ENCODE data around the gene TNFRSF4. TPM values are rescaled to one million over a fixed set of nuclear protein-coding genes. Genes with fewer than 3 reads are reported as not detected.
A peak's percentile ranks its signal among the peaks of the same experiment; 100 is the strongest.

The TNFRSF4 gene
- total RNA-seq, 1 donor from 2014 or later = 0.19 TPM

DNA sequence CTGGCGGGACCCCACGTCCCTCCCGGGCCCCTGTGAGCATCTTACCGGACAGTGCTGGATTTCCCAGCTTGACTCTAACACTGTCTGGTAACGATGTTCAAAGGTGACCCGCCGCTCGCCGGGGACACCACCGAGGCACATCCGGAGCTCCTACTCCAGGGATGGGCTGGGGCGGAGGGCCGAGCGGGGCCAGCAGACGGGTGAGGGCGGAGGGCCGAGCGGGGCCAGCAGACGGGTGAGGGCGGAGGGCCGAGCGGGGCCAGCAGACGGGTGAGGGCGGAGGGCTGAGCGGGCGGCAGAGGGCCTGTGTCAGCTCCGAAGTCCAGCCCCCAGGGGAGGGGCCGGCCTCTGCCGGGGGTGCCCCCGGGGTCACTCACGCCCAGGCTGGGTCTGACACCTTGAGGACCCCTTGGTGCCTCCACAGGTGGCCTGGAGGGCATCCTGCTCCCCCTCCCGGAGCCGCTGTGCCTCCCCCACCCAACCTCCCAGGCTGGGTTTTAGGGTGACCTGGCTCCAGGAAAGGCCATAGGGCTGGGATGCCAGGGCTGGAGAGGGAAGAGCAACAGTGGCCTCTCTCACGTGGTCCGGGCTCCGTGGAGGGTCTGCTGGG is 46.0 kb downstream of the TNFRSF4 start:
- DNase-seq (ENCODE audit: extremely low spot score, unreplicated experiment) = no peak

GRCh38 chr1:1167398-1167821 is 46.5 kb downstream of the TNFRSF4 start:
- H3K9me3 Mint-ChIP-seq (ENCODE audit: unreplicated experiment) = no peaks in the 10 kb centered on the region
- H3K4me1 Mint-ChIP-seq (ENCODE audit: unreplicated experiment) = peaks cover 9% of the 10 kb centered on the region
- TF ChIP-seq CTCF (IDR thresholded peaks at IDR 0.05) = no peak
- no peaks in the 10 kb centered on the region for H3K27me3 Mint-ChIP-seq (ENCODE audit: unreplicated experiment)
- no peak for DNase-seq (ENCODE audit: extremely low spot score, unreplicated experiment)
- H3K4me3 Mint-ChIP-seq (ENCODE audit: unreplicated experiment) = no peak overlapping the region
- H3K27ac Mint-ChIP-seq (ENCODE audit: unreplicated experiment) = no peak overlapping the region
- H3K36me3 Mint-ChIP-seq (ENCODE audit: unreplicated experiment) = no peaks in the 10 kb centered on the region

More for the DNA sequence above, 46.0 kb downstream of the TNFRSF4 start:
- Mint-ChIP-seq H3K27ac (ENCODE audit: unreplicated experiment) (no peak overlapping the region), H3K4me3 (ENCODE audit: unreplicated experiment) (no peak overlapping the region), H3K27me3 (ENCODE audit: unreplicated experiment) (no peaks in the 10 kb centered on the region), H3K36me3 (ENCODE audit: unreplicated experiment) (no peaks in the 10 kb centered on the region), H3K4me1 (ENCODE audit: unreplicated experiment) (peaks cover 9% of the 10 kb centered on the region), H3K9me3 (ENCODE audit: unreplicated experiment) (no peaks in the 10 kb centered on the region)
- no peak for TF ChIP-seq CTCF (IDR thresholded peaks at IDR 0.05)

DNA sequence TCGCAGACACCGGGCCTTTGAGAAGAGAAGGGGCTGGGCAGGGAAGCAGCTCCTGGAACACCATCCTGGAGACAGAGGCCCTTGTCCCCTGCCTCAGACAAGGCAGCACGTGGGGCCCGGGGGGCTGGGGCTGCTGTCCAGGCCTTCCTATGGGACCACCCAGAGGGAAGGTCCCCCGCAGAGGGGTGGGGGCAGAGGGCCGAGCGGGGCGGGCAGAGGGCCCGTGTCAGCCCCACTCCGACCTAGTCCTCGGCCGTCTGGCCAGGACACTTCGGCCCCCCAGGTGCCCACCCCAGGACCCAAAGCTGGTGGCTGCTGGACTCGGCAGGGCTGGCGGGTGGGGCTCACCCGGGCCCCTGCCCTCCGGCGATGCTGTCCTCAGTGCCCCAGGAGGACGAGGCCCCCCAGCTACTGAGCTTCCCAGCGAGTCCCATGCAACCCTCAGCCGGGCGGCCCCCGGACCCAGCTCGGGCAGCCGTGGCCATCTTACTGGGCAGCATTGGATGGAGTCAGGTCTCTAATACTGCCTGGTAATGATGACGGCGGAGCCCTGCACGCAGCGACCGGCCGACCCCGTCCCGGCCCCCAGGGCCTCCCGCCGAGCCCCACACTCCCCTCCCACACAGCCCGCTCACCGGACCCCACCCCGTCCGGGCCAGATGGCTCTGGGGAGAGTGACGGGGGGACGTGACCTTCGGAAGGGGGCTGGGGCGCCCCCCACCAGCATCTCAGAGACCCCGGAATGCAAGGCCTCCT is 47.1 kb downstream of the TNFRSF4 start:
- Mint-ChIP-seq H3K4me1 (ENCODE audit: unreplicated experiment) (peaks cover 9% of the 10 kb centered on the region), H3K4me3 (ENCODE audit: unreplicated experiment) (no peak overlapping the region), H3K27ac (ENCODE audit: unreplicated experiment) (no peak overlapping the region), H3K36me3 (ENCODE audit: unreplicated experiment) (no peaks in the 10 kb centered on the region), H3K9me3 (ENCODE audit: unreplicated experiment) (no peaks in the 10 kb centered on the region), H3K27me3 (ENCODE audit: unreplicated experiment) (no peaks in the 10 kb centered on the region)
- DNase-seq (ENCODE audit: extremely low spot score, unreplicated experiment) = no peak
- TF ChIP-seq CTCF (IDR thresholded peaks at IDR 0.05) = no peak

DNA sequence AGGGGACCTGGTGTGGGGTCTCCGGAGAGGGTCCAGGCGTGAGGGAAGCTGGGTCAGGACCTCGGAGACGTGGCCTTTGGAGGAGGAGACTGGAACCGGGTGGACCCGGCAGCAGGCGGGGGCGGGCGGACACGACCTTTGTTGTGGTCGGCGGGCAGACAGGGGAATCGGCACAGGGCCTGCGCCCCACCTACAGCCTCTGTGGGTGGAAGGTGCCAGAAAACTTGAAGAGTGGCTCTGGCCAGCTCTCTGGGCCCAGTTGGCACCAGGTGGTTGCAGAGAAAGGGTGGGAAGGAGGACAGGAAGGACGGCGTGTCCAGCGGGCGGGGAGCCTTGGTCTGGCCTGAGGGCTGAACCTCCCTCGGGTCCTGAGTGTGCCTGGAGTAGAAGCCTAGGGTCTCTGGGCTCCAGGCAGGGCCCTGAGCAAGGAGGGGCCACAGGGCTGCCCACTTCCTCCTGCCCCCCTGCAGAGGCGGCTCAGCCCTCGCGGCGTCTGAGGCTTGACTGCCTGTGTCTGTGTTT is 48.0 kb downstream of the TNFRSF4 start:
- Mint-ChIP-seq H3K9me3 (ENCODE audit: unreplicated experiment) (no peaks in the 10 kb centered on the region), H3K27ac (ENCODE audit: unreplicated experiment) (no peak overlapping the region), H3K4me1 (ENCODE audit: unreplicated experiment) (peaks cover 9% of the 10 kb centered on the region), H3K4me3 (ENCODE audit: unreplicated experiment) (no peak overlapping the region), H3K27me3 (ENCODE audit: unreplicated experiment) (no peaks in the 10 kb centered on the region), H3K36me3 (ENCODE audit: unreplicated experiment) (no peaks in the 10 kb centered on the region)
- DNase-seq (ENCODE audit: extremely low spot score, unreplicated experiment) = no peak
- no peak for TF ChIP-seq CTCF (IDR thresholded peaks at IDR 0.05)

DNA sequence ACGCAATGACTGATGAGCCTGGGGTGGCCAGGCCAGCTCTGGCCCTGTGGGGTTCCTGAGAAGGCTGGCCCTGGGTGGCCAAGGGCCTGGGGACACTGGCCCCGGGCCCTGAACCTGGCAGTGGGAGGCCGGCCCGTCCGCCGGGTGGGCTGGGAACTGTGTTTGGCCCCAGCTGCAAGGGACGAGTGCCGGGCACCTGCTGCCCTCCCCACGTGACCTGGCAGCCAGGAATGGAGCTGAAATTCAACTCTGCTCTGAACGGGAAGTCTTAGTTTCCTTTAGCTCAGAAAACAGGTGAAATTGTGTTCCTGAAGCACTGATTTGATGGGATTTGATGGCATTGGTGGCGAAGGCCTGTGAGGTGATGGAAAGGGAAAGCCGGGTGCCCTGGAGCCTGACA is 48.5 kb downstream of the TNFRSF4 start:
- TF ChIP-seq CTCF (IDR thresholded peaks at IDR 0.05) = no peak
- H3K36me3 Mint-ChIP-seq (ENCODE audit: unreplicated experiment) = no peaks in the 10 kb centered on the region
- H3K27ac Mint-ChIP-seq (ENCODE audit: unreplicated experiment) = no peak overlapping the region
- H3K9me3 Mint-ChIP-seq (ENCODE audit: unreplicated experiment) = no peaks in the 10 kb centered on the region
- no peaks in the 10 kb centered on the region for H3K27me3 Mint-ChIP-seq (ENCODE audit: unreplicated experiment)
- peaks cover 9% of the 10 kb centered on the region for H3K4me1 Mint-ChIP-seq (ENCODE audit: unreplicated experiment)
- no peak for DNase-seq (ENCODE audit: extremely low spot score, unreplicated experiment)
- peak overlapping the region; percentile 26 for H3K4me3 Mint-ChIP-seq (ENCODE audit: unreplicated experiment)

Measured in osteocyte (in vitro differentiated cells).